Breast epithelium (tissue), 3 donors: ENCODE data around the gene FAM168A.

Experiments
- CTCF ChIP-seq, 3 donors: fragments of 450-650 bp; IDR thresholded peaks; one replicate each; pipeline ENCODE4 v1.5.1; 2016 to 2017; ENCODE audit warnings: antibody characterized with exemption in 3 of 3, mild to moderate bottlenecking in 3 of 3, moderate library complexity in 3 of 3
- POLR2A ChIP-seq: fragments of 450-650 bp; IDR thresholded peaks from one replicate; pipeline ENCODE4 v1.6.1; 2016; ENCODE audit warnings: antibody characterized with exemption, mild to moderate bottlenecking, moderate library complexity
- POLR2AphosphoS5 ChIP-seq, 3 donors: sonication (generic); formaldehyde crosslinking; IDR thresholded peaks; one replicate each; pipeline ENCODE4 v1.6.1; 2017; ENCODE audit warnings: antibody characterized with exemption in 3 of 3

DNA sequence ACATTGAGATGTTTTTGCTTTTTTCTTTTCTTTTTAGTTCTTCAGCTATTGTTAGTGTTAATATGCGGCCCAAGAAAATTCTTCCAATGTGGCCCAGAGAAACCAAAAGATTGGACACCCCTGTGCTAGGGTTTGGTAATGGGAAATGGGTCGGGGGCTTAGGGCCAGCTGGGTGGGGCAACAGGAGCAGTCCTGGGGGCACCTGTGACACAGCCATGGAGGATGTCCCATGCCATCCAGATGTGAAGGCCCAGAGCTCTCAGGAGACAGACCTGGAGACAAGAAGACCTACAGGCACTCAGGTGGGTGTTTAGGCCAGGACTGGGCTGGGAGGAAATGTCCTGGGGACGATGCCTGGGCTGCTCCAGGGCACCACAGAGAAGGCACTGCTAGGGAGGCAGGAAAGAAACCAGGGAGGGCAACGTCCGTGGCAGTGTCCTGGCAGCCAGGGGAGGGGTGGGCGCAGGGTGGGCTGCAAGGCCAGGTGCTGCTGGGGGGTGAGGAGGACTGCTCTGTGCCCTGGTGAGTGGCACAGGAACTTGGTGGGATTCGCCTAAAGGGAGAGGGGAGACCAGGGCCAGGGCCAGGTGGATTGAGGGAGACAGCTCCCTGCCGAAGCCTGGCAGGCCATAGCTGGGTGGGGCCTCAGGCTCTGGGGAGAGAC, 200.3 kb downstream of the FAM168A start:
- TF ChIP-seq CTCF (IDR thresholded peaks at IDR 0.05) (no peak), POLR2A (no peak), POLR2AphosphoS5 (IDR thresholded peaks at IDR 0.05) (no peak)
